Peyer's patch (tissue), 4 donors: ENCODE results near the gene TCF7L2.

Experiments used
- POLR2A ChIP-seq, 2 donors: fragments of 450-650 bp; IDR thresholded peaks; one replicate each; pipeline ENCODE4 v1.5.1; 2017; ENCODE audit warnings: antibody characterized with exemption in 2 of 2, mild to moderate bottlenecking in 2 of 2, moderate library complexity in 2 of 2
- TF ChIP-seq, protein P1 (sequence below), 6 experiments: fragments of 450-650 bp in 4 of 6; fragments of 200-600 bp in 2 of 6; sonication (generic) in 1 of 6; IDR thresholded peaks; one replicate each; pipeline ENCODE4 v1.5.1; 2017 to 2019; ENCODE audit warnings: antibody characterized with exemption in 6 of 6, mild to moderate bottlenecking in 3 of 6, moderate library complexity in 1 of 6

DNA sequence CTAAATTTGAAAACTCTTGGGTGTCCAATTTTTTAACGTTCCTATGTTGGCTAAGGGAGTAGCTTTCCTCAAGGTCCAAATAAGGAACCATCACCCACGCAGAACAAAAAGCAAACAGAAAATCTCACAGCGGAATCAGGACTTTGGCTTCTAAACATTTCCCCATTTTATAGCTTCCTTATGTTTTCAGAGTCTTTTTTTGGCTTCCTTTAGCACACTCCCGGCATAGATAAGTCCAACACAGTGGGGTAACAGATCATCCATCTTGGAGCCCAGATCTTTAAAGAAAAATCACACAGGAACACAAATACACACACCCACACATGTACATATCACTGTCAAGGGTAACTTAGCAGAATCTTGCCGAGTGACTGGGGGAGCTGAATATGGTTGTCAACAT is 4.2 kb upstream of the TCF7L2 start:
- TF ChIP-seq POLR2A (IDR thresholded peaks at IDR 0.05) = no peak
- TF ChIP-seq, protein P1, sequence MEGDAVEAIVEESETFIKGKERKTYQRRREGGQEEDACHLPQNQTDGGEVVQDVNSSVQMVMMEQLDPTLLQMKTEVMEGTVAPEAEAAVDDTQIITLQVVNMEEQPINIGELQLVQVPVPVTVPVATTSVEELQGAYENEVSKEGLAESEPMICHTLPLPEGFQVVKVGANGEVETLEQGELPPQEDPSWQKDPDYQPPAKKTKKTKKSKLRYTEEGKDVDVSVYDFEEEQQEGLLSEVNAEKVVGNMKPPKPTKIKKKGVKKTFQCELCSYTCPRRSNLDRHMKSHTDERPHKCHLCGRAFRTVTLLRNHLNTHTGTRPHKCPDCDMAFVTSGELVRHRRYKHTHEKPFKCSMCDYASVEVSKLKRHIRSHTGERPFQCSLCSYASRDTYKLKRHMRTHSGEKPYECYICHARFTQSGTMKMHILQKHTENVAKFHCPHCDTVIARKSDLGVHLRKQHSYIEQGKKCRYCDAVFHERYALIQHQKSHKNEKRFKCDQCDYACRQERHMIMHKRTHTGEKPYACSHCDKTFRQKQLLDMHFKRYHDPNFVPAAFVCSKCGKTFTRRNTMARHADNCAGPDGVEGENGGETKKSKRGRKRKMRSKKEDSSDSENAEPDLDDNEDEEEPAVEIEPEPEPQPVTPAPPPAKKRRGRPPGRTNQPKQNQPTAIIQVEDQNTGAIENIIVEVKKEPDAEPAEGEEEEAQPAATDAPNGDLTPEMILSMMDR (IDR thresholded peaks at IDR 0.05) = no peak
